HG03457 (cell line): ENCODE results near the gene SP140L.
"Not testable (repeated sequence)": the region's sequence is repeated elsewhere in the genome, so short reads cannot be mapped to it uniquely, and the experiment has no call there.

Experiments used
- ATAC-seq: cut with Tn5 transposase; IDR thresholded peaks from one replicate; pipeline ENCODE4 v1.9.1; 2021; ENCODE audit warnings: moderate number of reproducible peaks; ENCODE audit not compliant: unreplicated experiment

Gene SP140L

GRCh38 chr2:230417436-230417835 lies 90.4 kb downstream of the SP140L start:
- ATAC-seq, result no peak

- ATAC-seq, result no peak
Observed at GRCh38 chr2:230418341-230419016, 91.5 kb downstream of the SP140L start.

- ATAC-seq, result no peak
Observed at GRCh38 chr2:230419181-230419580, 92.2 kb downstream of the SP140L start.

GRCh38 chr2:230422149-230422548 lies 95.2 kb downstream of the SP140L start:
- no peak for ATAC-seq

- no peak for ATAC-seq
Observed at GRCh38 chr2:230423851-230424458, 97.0 kb downstream of the SP140L start.

GRCh38 chr2:230425377-230425776 lies 98.4 kb downstream of the SP140L start:
- ATAC-seq, result no peak

GRCh38 chr2:230429513-230429912 lies 102.5 kb downstream of the SP140L start:
- no peak for ATAC-seq

GRCh38 chr2:230430957-230431910 lies 104.2 kb downstream of the SP140L start:
- no peak for ATAC-seq

GRCh38 chr2:230434677-230435324 lies 107.8 kb downstream of the SP140L start:
- ATAC-seq, result no peak

- ATAC-seq, result no peak
Observed at GRCh38 chr2:230435431-230435830, 108.4 kb downstream of the SP140L start.

GRCh38 chr2:230439121-230439520 lies 112.1 kb downstream of the SP140L start:
- ATAC-seq, result not testable (repeated sequence)

GRCh38 chr2:230439590-230439989 lies 112.6 kb downstream of the SP140L start:
- no peak for ATAC-seq

- peak; percentile 48 for ATAC-seq
Observed at GRCh38 chr2:230441227-230441897, 114.4 kb downstream of the SP140L start.

- no peak for ATAC-seq
Observed at GRCh38 chr2:230443541-230443940, 116.5 kb downstream of the SP140L start.

- ATAC-seq, result peak; percentile 27
Observed at GRCh38 chr2:230444832-230445231, 117.8 kb downstream of the SP140L start.

- no peak for ATAC-seq
Observed at GRCh38 chr2:230447036-230447435, 120.0 kb downstream of the SP140L start.

- ATAC-seq, result peak; percentile 56
Observed at GRCh38 chr2:230447455-230448451, 120.8 kb downstream of the SP140L start.

- ATAC-seq, result no peak
Observed at GRCh38 chr2:230449901-230450467, 123.0 kb downstream of the SP140L start.

GRCh38 chr2:230453006-230453405 lies 126.0 kb downstream of the SP140L start:
- no peak for ATAC-seq
